NCI-H2227 (cell line): ENCODE measurements around the gene LRRC8B.

ENCODE experiments used
- DNase-seq: peaks from one replicate; lab custom pipeline; 2025; ENCODE audit not compliant: unreplicated experiment; lab: John Stamatoyannopoulos, UW

The LRRC8B gene

DNA sequence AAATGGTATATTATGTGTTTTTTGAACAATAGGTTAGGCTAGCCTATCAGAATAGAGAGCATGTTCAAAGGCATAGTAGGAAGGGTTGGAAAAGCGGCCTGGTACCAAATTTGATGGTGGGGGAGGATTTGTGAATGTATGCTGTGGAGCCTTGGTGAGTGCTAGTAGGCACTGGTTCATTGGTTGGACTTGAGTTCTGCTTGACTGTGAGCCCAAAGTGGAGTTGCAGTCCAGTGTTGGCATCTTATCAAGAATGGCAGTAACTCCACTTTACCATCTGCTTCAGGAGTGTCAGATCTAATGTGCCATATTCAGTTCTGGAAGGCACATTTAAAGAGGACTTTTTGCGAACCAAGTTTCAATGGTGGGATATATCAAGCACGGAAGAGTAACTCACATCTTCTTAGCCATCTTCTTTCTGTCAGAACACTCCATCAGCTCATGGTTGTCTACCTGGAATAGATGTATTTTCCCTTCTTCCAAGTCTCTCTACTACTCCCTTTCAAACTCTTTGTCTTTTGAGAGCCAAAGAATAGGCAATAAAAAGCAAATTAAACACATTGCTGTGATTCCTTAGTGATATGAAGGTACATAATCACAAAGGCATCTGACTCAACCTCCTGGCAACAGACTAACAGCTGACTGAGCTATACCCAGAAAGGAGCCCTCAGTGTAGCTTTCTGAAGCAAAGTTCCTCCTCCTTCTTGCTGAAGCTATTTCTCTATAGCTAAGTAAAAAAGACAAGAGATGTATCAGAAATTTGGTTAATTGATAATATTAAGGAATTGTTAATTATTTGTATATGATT, 21.7 kb downstream of the LRRC8B start:
- no peak for DNase-seq

DNA sequence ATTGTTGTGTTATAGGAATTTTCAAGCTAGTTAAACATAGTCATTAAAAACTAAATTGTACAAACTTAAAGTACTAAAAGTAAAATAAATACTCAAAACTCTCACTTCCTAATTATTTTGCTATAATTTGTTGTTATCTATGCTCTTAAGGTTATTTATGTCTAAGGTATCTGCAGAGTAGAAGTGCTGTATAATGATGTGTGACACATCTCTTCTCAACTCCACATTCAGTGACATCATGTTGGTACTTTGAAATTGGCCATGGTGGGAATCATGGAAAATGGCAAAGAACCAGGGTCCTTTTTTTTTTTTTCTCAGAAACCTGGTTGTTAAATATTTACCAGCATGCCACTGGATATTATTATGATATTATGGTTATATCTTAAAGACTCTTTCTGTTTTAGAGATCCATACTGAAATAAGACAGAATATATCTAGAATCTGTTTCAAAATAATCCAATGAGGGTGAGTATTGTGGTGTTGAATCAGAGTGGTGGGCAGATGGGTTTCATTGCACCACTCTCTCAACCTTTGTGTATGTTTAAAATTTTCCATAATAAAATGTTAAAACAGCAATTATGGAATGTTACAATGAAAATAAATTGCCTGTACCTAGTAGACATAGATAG, 22.4 kb downstream of the LRRC8B start:
- DNase-seq: no peak

DNA sequence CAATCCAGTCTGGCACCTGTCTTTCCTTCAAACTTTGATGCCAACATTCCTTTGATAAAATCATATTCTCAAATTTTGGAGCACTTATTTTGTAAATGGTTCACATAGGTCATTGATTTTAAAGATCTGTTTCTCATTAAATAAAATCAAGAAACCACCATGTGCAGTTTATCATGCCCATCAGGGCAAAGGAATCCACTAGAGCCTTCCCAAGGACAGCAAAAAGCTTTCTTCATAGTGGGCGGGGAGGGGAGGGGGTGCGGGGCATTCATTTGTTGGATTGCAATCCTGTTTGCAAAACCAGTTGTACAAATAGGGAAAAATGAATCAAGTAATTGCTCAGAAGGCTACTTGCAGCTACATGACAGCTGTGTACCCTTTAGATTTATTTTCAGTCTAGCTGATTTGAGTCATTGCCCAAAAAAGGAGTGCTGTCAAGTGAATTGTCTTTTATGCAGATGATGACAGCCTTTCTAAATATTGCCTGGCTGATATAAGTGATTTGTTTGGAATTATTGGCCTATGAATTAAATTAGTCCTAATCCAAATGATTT, 23.0 kb downstream of the LRRC8B start:
- DNase-seq: no peak

DNA sequence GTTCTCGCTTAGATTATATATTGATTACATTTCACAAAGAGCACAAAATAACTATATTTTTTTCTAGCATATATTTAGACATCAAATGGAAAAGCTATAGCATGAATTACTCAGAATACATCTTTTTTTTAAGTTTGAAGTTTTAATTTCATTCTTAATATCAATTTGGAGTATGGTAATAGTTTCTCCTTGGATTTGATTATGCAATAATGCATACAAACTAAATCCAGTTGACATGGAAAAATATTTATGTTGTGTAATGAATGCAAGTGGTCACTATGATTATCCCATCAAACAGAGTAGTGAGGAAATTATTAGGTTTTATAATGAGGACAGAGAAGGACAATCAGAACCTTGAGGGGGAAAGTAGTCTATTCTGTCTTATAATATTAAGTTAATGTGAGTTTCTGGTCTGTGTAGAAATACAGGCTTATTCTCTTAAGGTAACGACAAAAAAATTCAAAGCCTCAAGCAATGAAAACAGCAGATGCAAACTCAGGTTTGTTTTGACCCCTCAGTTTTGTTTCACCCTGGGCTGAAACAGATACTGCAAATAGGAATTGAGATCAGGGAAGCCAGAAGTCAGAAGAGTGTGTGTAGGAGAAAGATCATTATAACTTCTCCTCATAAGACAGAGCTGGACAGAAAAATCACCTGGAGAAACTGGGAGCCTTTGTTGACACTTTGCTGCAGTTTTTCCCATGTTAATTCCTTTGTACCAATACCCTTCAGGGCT, 23.7 kb downstream of the LRRC8B start:
- no peak for DNase-seq

DNA sequence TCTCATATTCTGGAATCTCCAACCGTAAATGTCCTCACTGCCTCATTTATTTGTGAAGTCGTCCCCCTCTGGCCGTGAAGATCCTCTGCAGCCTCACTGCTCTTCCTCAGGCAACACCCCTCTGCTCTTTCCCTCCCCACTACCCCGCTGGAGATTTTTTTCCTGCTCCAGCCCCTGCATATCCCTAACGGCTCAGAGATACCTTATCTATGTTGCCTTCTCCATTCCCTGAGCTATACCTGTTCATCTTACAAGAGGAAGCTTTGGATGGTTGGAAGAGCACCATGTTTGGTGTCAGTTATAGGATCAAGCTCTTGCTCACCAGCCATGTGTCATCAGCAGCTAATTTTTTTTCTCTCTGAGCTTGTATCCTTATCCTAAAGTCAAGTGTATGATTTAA, 26.4 kb downstream of the LRRC8B start:
- DNase-seq: no peak

DNA sequence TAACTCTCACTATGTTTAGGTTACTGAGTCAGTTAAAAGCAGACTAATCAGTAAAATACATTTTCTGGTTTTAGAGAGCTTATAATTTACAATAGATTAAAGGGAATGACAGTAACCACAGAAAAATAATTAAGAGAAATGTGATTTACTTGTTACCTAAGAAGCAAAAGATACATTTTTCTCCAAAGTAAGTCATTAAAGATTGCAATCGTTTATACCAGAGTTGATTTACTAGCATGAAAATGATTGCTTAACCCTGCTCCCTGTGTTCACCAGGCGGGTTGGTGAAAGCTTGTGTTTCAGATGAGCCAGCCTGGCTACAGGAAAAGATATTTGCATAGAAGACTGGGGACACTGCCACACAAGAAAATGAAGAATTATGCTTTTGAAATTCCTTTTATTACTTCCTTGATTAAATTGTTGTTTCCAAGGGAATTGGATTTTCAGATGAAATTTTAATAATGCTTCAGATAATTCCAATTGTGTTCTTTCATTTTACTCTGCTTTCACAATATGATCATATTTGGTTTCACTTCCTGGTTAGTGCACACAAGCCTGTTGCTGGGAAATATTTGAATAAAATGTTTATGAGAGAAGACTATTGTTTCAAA, 27.9 kb downstream of the LRRC8B start:
- DNase-seq: no peak

DNA sequence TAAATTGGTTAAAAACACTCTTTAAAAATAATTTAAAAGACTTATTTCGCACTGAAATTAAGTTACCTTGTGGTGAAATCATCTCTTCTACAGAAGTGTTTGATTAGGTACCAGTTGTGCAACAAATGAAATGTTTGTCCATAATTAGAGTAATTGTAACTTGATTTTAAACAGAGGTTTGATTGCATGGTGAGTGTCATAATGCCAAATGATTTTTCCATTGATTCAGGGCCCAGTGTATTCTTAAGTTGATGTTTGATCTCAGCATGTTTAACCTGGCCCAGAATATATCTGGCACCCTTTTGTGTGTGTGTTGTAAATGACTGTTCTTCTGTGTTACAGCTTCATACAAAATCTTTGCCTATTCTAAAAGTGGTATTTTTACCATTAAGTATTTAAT, 28.5 kb downstream of the LRRC8B start:
- no peak for DNase-seq

DNA sequence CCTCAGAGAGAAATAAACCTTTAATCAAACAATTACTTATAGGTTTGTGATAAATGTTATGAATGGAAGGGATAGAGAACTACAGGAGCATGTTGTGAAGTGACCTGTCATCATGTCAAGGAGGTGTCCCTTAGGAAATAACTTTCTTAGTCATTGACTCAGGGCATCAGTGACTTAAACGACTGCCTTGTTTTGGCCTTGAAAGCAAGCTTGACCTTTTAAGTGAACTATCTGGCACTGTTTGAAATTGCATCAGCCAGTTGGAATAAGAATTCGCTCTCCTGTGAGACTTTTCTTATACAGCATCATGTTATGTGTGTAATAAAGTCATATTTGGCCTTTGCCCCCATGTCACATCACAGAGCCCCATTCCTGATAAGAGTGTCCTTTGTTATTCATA, 30.9 kb downstream of the LRRC8B start:
- DNase-seq: no peak

DNA sequence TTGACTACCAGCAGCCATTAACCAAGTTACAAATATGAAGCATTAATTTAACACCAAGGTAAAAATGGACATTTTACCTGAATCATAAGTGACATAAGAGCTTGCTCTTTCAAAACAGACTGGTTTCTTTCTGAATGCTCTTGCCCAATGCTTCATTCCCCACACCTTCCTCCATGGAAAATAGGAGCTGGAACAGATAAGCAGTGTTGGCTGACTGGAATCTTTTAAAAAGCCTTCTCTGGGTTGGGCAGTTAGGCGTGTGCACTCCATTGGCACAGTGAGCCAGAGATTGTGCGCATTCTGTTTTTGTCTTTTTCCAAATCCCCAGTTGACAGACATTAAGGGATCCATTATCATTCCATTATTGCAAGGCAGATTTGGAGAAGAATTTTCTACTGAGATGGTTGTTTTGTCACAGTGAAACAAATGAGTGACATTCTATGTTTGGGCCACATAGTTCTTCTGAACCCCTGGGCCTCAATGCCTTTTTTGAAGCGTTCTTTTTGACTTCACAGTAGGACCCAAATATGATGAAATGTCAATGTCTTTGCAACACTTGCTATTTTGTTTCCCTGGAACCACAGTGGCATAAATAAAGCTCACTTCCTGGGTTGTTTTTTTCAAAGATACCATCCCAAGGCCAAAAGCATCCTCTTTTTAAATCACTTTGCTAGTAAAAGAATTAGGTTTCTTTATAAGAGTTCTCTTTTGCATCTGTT, 32.3 kb downstream of the LRRC8B start:
- DNase-seq: no peak

DNA sequence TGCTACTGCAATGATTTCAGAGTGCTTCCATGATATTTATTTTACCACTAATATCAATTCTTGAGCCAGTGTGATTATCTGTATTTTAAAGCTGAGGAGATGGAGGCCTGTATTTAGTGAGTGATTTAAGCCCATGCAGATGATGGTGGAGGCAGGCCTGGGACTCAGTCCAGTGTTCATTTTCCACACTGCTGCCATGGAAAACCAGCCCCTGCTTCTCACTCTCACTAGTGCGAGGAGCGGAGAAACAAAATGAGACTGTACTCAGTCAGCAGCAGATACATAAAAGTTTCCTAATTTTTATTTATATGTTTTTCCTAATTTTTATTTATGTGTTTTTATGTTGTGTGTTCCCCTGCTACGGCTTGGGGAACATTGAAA, 32.8 kb downstream of the LRRC8B start:
- no peak for DNase-seq

DNA sequence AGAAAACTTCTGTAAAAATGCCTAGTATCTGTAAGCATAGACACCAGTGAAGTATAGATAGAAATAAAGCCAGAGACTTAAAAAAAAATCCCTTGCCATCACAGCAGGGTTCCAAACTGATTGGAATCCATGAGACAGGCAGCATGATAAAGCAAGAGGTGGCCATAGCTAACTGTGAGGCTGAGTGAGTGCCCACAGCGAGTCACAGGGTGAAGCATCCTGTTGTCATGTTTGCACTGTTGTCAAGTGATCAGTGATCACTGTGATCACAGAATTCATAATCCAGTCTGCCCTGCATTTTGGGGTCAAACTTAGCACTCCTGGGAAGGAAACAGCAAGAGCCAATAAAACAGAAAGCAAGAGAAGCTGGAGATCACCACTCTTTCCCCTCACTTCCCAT, 33.3 kb downstream of the LRRC8B start:
- no peak for DNase-seq

DNA sequence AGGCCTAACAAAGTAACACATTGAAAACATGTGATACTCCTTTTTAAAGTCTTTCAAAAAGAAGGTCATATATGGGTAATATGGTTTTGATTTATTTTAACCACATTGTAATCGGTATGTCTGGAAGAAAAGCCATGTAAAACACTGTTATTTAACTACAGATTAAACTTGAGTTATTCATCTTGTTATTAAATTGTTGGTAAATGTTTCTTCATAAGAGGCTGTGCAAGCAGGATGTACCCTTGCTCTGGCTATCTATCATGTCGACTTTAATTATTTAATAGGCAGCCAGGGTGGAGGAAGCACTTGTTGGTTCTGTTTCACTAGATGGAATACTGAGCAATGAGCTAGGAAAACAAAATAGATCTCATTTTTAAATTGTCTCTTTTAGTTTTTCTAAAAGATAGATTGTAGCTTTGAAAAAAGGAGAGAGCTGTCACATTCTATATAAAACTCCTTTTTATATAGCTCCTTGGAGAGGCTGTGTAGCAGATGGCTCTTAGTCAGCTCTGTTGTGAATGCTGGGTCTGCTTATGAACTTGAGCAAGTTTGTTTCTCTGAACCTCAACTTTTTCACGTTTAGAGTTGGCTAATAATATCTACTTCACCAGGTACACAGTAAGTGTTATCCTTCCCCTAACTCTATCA, 39.5 kb downstream of the LRRC8B start:
- no peak for DNase-seq

DNA sequence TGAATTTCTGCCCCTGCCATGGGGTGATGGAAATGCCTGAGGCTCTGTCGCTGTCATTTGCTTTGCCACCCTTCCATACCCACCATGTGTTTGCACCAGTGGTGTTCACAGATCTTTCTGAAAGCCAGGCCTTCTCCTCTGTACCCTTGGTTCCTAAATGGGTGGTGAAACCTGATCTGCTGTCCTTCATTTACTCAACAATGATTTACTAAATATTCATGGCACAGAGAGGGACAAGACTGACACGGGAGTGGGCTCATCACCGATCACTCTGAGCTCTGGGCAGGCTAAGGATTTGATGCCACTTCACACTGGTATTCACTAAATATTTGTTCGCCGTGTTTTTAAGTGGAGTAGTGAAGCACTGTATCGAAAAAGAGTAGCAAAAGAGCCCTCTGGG, 40.9 kb downstream of the LRRC8B start:
- no peak for DNase-seq

DNA sequence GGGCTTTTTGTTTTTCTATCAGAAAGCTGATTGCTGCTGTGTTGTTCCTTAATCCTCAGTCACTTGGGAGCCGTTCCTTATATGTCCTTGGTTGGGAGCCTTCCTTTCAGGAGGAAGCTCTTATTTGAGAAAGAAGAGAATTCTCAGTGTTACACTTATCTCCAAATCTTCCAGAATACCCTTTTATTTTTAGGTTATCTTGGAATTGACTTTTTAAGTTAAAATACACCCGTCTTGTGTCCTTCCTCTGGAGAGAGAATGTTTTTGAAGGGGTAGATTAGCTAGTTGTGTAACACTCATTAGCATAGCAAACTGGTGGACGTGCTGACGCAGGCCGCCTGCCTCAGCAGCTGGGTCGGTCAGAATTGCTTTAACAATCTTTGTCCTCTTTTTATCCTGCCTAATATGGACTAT, 42.1 kb downstream of the LRRC8B start:
- DNase-seq: no peak

DNA sequence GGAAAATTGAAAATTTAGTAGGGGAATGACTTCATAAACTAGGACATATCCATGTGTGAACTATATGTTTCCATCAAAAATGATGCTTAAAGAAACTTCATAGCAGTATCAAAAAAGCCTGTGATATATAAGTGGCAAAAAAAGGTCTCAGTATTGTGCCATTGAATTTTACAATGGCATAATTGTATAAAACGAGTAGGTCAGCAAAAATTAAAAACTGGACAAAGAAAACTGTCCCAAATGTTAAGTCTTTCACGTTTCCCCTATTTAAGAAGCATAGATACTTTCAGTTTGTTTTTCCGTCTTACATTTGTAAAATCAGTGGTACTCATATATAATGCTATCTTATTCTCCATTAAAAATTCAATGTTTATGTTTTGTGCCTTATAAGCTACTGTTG, 43.2 kb downstream of the LRRC8B start:
- DNase-seq: no peak

DNA sequence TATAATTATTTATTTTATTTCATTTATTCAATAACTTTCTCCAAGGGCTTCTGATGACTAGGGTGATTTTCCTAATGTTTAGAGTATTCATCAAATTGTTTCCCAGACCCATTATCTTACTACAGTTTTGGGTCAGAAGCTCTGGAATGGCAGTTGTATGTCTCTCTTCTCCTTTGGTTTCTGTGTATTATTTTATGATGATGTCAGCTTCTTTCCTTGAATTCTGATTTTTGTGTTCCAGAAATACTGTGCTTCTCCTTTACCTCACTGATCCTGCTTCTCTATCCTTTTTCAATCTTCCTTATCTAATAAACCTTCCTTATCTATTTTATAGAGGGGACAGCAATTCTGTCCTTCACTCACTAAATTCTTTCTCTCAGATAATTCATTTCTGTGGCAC, 48.8 kb downstream of the LRRC8B start:
- DNase-seq: no peak

DNA sequence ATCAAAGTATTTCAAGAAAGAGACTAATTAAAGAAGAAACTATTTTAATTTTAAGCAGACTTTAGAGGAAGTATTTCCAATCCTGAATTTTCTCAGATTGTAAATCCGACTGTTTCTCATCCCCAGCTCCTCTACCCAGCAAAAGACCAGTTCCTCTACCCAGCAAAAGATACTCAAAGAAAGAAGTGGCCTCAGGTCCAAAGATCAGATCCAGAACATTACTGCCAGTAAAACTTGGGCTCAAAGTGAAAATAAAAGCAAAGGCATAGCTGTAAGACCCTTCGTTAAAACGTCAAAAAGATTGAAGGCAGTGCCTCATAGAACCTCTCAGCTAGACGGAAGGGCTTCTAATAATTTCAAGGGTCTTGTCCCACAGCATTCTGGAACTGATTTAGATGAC, 50.0 kb downstream of the LRRC8B start:
- no peak for DNase-seq

DNA sequence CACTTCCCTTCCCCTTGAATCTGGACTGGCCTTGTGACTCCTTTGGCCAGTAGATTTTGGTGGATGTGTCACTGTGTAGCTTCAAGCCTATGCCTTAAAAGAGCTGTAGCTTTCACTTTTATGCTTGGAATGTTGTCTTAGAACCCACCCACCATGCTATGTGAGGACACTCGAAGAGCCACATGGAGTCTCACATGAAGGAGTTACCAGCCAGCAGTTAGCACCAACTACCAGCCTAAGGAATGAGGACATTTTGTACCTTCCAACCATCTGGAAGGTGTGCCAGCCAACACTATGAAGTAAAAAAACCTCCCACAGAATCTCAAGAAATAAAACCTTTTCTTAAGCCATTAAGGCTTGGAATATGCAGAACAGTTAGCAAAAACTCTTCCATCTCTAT, 50.6 kb downstream of the LRRC8B start:
- no peak for DNase-seq

DNA sequence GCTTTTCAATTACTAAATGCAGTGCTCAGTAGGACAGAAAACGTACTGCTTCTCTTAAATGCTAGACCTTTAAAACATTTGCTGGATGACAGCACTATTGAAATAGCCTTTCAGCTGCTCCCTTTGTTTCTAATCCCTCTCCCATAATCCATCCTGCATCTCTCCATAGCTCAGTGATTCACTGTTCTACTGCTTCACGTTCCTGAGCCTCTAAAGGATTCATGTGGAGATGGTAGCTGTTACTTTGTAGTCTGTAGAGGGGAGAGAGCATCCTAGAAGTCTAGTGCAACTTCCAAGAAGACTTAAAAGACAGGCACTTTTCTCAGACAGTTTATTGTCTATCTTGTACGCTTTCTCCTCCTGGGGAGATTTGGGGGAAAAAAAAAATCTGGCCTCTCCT, 51.4 kb downstream of the LRRC8B start:
- no peak for DNase-seq

DNA sequence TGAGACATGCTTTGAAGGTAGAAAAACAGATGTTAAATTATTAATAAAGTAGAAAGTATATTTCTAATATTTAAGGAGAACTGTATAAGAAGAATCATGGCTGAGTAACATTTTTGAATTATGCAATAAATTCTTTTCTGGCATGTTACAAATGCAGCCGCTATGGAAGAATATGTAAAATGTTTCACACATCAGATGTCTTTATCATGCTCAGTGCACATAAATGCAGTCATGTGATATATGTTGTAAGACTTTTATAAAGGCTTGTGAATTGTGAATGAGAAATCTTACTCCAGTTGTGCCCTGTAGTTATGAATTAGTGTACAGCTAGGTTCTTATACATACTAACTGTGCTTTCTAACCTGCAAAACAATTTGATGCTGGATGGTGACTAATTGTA, 53.5 kb downstream of the LRRC8B start:
- DNase-seq: no peak
